DOHH2 (cell line): ENCODE data around the gene CANT1.

Experiments used
- H3F3A ChIP-seq: fragments of 200-600 bp; sonication (generic), shearing (Covaris generic); 2 replicates; pipeline ENCODE4 v1.6.0; 2016; ENCODE audit warnings: antibody characterized with exemption, mild to moderate bottlenecking; ENCODE audit not compliant: control insufficient read depth, insufficient read depth
- H3K27ac ChIP-seq: fragments of 200-600 bp; sonication (generic); 2 replicates; pipeline ENCODE4 v1.5.1; 2014; ENCODE audit warnings: low read depth, mild to moderate bottlenecking, low read length, moderate library complexity
- H3K27me3 ChIP-seq: fragments of 200-600 bp; sonication (generic); 2 replicates; pipeline ENCODE4 v1.6.1; 2014; ENCODE audit warnings: mild to moderate bottlenecking, low read length, mixed read lengths; ENCODE audit not compliant: control insufficient read depth
- H3K36me3 ChIP-seq: fragments of 200-600 bp; sonication (generic); 2 replicates; pipeline ENCODE4 v1.6.1; 2014; ENCODE audit warnings: mild to moderate bottlenecking, low read length, moderate library complexity, mixed read lengths; ENCODE audit not compliant: control insufficient read depth
- H3K4me1 ChIP-seq: fragments of 200-600 bp; sonication (generic); 2 replicates; pipeline ENCODE4 v1.6.1; 2014; ENCODE audit warnings: mild to moderate bottlenecking, low read length, mixed read lengths; ENCODE audit not compliant: control insufficient read depth
- H3K4me2 ChIP-seq: fragments of 200-600 bp; sonication (generic); 2 replicates; pipeline ENCODE4 v1.6.0; 2014; ENCODE audit warnings: mild to moderate bottlenecking, low read length, moderate library complexity
- H3K4me3 ChIP-seq: fragments of 200-600 bp; sonication (generic); 2 replicates; pipeline ENCODE4 v1.5.1; 2014; ENCODE audit warnings: mild to moderate bottlenecking, low read length, mixed read lengths
- H3K79me2 ChIP-seq: fragments of 200-600 bp; sonication (generic); 2 replicates; pipeline ENCODE4 v1.6.1; 2014; ENCODE audit warnings: mild to moderate bottlenecking, low read length, mixed read lengths; ENCODE audit not compliant: control insufficient read depth
- H3K9me2 ChIP-seq: fragments of 200-600 bp; sonication (generic); replicated peaks from 2 replicates; pipeline ENCODE4 v1.6.1; 2014; ENCODE audit warnings: mild to moderate bottlenecking, low read length, mixed read lengths; ENCODE audit not compliant: control insufficient read depth
- H3K9me3 ChIP-seq: fragments of 200-600 bp; sonication (generic); 2 replicates; pipeline ENCODE4 v1.6.1; 2014; ENCODE audit warnings: antibody characterized with exemption, low read length, mixed read lengths; ENCODE audit not compliant: control insufficient read depth, insufficient read depth
- H4K20me1 ChIP-seq: fragments of 200-600 bp; sonication (generic); 2 replicates; pipeline ENCODE4 v1.6.0; 2014; ENCODE audit warnings: low read depth, mild to moderate bottlenecking, antibody characterized with exemption, low read length, moderate library complexity; ENCODE audit not compliant: control insufficient read depth, insufficient read depth
- CTCF ChIP-seq: fragments of 200-600 bp; sonication (generic); IDR thresholded peaks from one replicate; pipeline ENCODE4 v1.5.1; 2014; ENCODE audit warnings: antibody characterized with exemption, mild to moderate bottlenecking, low read depth, low read length; ENCODE audit not compliant: poor library complexity, severe bottlenecking
- EZH2phosphoT487 ChIP-seq: fragments of 200-600 bp; sonication (generic); IDR thresholded peaks from 2 replicates; pipeline ENCODE4 v1.6.1; 2017; ENCODE audit warnings: borderline replicate concordance, mild to moderate bottlenecking, antibody characterized with exemption, low read length, moderate library complexity, mixed read lengths

CANT1 gene

GRCh38 chr17:79035686-79036085 lies 26.1 kb upstream of the CANT1 start:
- no peaks in the 10 kb centered on the region for H3F3A ChIP-seq
- H3K27ac ChIP-seq: no peak overlapping the region
- H3K4me3 ChIP-seq: no peak overlapping the region
- no peak overlapping the region for H3K4me2 ChIP-seq
- no peaks in the 10 kb centered on the region for H3K9me3 ChIP-seq
- H3K4me1 ChIP-seq: no peaks in the 10 kb centered on the region
- H3K9me2 ChIP-seq: no peaks in the 10 kb centered on the region
- no peaks in the 10 kb centered on the region for H3K36me3 ChIP-seq
- no peaks in the 10 kb centered on the region for H3K27me3 ChIP-seq
- no peaks in the 10 kb centered on the region for H3K79me2 ChIP-seq
- no peak for TF ChIP-seq EZH2phosphoT487
- TF ChIP-seq CTCF: no peak
- no peaks in the 10 kb centered on the region for H4K20me1 ChIP-seq

GRCh38 chr17:79034931-79035485 lies 25.4 kb upstream of the CANT1 start:
- H4K20me1 ChIP-seq: no peaks in the 10 kb centered on the region
- TF ChIP-seq EZH2phosphoT487 (no peak), CTCF (no peak)

GRCh38 chr17:79033741-79034501 lies 24.4 kb upstream of the CANT1 start:
- Histone ChIP-seq H3K27me3 (no peaks in the 10 kb centered on the region), H3F3A (no peaks in the 10 kb centered on the region), H3K4me3 (no peak overlapping the region), H3K9me3 (no peaks in the 10 kb centered on the region), H4K20me1 (no peaks in the 10 kb centered on the region), H3K27ac (no peak overlapping the region), H3K79me2 (no peaks in the 10 kb centered on the region), H3K36me3 (no peaks in the 10 kb centered on the region), H3K4me2 (no peak overlapping the region), H3K4me1 (no peaks in the 10 kb centered on the region), H3K9me2 (no peaks in the 10 kb centered on the region)
- TF ChIP-seq CTCF: no peak
- no peak for TF ChIP-seq EZH2phosphoT487

More at GRCh38 chr17:79034931-79035485, 25.4 kb upstream of the CANT1 start:
- no peaks in the 10 kb centered on the region for H3K27me3 ChIP-seq
- no peaks in the 10 kb centered on the region for H3K79me2 ChIP-seq
- H3K4me2 ChIP-seq: no peak overlapping the region
- no peak overlapping the region for H3K4me3 ChIP-seq
- H3K4me1 ChIP-seq: no peaks in the 10 kb centered on the region
- H3F3A ChIP-seq: no peaks in the 10 kb centered on the region
- no peaks in the 10 kb centered on the region for H3K36me3 ChIP-seq
- H3K9me2 ChIP-seq: no peaks in the 10 kb centered on the region
- H3K27ac ChIP-seq: no peak overlapping the region
- no peaks in the 10 kb centered on the region for H3K9me3 ChIP-seq
